ENCODE results near the gene CANX.

CANX gene

DNA sequence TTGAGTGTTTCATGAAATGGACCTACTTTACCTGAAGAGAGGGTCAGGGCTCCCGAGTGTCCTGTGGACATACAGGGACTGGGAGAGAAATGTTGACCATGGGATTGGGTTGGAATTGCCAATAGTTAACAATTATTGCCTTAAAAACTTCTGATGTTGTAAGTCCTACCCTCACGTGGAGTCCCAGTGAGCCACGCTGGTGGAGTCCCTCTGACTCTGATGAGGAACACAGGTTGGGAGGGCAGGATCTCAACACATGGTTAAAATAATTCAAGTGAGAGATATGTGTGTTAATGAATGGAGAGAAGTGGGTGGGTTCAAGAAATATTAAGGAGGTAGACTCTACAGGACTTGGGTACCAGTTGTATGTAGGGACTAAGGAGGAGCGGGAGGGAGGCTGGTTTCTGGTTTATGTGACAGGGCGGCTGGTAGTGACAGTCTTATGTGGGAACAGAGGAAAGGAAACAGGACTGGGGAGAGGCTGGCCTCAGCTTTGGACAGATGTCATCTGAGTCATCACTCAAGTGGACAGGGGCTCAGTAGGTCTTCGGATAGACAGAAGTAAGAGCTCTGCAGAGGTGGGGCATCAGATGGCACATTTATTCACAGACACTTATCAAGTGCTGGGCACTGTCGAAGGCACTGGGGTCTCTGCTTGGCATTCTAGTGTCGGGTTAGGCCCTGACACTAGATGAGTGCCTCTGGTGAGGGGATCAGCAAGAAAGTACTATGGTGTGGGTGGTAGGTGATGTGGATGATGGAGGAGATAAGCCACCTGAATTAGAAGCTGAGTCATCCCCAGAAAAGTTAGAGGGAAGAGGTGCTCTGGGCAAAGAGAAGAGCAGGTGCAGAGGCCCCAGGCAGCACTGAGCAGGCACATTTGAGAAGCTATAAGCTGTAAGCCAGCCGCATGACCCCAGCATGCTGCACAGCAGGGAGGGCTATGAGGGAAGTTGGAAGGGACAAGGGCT, 61.1 kb downstream of the CANX start:
- no peak for DNase-seq

DNA sequence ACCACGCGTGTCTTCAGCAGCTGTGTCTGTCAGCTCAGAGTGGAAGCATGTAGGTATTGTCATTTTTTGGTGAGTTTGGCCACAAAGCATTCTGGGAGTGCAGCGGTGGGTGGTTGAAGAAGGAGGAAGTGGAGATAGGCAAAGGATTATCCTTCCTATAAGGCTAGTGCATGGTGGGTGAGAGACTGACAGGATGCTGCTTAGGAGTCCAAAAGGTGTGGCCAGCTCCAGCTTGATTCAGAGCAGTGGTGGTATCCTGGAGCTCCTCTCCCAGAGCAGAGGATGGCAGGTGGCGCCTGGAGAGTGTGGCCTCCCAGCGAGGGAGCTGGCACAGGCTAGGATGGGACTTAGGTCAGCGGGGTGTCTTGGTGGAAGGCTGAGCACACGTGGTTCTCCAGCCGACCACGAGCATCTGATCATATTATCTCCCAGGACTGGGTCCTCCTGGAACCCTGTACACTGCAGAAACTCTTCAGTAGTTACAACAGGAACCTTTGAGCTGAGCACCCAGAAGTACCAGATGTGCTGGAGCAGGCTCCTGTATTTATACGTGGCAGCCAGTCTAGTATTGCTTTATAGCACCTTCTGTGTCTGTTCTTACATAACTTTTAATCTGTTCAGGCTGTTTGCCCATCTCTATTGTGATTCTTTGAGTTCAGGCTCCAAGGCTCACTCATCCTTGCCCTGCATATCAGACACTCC, 63.5 kb downstream of the CANX start:
- DNase-seq: no peak

DNA sequence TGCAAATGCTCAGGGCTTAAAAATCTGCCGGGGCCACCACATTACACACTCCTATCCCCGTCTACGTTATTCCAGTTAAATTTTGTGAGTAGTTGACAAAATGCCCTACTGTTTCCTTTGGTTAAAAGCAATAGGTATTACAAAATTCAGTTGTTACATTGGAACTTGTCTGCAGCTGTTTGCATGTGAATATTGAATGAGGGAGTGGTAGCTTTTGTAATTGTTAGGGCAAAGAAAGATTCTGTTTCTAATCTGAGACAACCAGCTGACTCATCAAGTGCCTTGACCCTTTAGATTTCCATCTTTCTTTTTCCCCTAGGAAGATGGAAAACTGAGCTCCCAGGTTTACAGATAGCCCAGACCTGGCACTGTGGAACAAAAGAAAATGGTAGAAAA, 64.0 kb downstream of the CANX start:
- DNase-seq: no peak

DNA sequence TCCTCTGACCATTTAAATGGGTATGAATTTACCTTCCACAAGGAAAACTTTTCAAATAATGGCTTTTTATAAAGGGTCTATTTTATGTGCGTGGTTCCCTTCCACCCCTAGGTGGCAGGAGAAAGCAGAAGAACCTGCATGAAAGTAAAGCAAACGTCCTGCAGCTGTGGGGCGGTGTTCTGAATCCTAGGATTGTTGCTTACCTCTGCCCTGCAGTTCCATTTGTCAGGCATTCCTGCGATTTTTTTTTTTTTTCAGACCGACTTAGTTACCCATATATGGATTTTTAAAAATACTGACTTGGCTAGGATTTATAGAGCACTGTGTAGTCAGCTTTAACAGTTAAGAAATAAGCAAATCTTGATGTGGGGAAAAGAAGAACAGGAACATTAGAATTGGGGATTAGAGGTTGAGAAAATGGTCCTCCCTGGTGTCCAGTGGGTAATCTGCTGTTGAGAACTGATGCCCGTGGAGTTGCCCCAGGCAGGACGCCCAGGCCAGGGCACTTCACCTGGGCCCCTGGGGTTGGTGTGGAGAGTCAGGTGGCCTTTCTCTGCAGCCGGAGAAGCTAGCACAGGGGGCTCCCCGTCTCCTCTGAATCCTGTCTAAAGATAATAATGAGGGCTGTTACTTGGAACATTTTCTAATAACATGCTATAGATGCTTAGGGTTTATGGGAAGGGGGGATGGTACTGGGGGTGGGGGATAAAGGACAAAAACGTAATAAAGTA, 64.6 kb downstream of the CANX start:
- peak; percentile 26 for DNase-seq

DNA sequence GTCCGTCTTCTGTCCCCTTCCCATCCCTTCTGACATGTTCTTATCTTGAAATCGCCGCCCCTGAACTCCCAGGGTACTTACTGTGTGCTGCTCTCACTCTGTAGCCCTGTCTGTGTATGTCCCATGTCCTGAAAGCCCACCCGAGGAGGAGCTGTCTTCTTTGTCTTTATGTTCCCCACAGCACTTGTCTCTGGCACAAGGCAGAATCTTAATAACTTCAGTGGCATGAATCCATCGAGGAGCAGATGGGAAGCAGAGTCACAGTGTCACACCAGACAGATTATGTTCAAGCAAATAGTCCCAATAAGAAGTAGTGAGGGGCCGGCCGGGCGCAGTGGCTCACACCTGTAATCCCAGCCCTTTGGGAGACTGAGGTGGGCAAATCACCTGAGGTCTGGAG, 65.3 kb downstream of the CANX start:
- no peak for DNase-seq

DNA sequence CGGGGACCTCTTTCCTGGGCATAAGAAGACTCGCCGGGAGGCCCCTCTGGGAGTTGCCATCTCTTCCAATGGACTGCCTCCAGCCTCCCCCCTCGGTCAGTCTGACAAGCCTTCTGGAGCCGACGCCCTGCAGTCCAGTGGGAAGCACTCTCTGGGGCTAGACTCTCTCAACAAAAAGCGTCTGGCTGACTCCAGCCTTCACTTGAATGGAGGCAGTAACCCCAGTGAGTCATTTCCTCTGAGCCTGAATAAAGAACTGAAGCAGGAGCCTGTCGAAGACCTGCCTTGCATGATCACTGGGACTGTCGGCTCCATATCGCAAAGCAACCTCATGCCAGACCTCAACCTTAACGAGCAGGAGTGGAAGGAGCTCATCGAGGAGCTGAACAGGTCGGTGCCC, 66.6 kb downstream of the CANX start:
- no peak for DNase-seq

DNA sequence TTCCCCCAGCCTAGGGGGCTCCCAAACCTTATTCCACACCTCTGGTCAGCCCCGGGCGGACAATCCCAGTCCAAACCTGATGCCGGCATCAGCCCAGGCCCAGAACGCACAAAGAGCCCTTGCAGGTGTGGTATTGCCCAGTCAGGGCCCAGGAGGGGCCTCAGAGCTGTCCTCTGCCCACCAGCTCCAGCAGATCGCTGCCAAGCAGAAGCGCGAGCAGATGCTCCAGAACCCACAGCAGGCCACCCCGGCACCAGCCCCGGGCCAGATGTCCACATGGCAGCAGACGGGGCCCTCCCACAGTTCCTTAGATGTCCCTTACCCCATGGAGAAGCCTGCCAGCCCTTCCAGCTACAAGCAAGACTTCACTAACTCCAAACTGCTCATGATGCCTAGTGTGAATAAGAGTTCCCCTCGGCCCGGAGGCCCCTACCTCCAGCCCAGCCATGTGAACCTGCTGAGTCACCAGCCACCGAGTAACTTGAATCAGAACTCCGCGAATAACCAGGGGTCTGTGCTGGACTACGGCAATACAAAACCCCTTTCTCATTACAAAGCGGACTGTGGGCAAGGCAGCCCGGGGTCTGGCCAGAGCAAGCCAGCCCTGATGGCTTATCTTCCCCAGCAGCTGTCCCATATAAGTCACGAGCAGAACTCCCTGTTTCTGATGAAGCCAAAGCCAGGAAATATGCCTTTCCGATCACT, 67.4 kb downstream of the CANX start:
- DNase-seq: no peak

DNA sequence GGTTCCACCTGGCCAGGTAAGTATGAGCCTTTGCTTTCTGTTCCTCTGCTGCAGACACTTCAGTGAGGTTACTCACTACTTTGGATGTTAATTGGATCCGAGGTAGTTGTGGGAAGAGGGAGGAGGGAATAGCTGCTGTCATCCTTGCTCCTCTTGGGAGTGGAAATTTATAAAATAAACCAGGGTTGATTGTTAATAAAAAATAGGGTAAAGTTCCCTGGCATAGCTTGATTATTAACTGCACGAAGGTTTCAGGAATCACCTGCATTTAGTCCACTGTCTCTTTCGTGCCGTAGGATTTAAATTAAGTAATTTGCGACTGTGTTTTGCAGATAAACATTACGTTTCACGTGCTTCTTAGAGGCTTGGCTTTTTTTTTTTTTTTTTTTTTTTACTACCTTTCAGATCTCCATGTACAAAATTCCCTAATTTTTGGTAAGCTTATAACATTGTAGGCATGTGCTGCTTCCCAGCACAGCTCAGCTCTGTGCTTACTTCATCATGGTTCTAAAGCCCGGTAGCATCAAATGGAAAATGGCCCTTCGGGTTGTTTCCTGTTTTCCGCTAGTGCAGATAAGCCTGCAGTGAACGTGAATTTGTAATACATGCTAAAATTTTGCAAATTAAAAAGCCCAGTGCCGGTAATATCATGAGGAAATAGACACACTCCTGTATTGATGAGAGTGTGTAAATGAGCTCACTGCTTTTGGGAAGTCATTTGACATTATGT, 68.1 kb downstream of the CANX start:
- no peak for DNase-seq

DNA sequence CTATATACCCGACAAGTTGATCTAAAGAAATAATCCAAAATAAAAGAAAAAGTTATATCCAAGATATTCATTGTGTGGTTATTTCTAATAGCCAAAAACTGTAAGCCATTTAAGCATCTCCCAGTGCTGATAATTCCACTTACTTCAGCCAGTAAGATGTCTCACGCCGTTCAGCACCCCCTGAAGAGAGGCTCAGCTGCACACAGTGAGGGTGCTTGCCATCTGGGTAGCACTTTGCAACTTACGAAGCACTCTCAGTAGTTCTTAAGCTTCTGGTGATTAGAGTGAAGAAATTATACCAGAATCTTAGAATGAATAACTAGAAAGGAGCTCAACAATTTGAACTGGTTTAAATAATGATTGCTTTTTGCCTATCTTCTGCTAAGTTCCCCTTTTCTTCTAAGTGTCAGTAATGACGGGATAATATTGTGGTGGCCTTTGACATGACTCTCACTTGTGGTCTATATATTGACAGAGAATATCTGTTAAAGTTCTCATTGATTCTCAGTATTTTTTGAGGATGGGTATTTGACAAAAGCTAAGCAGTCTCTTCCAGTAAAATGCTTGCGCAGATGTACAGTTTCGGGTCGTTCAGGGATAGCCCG, 68.8 kb downstream of the CANX start:
- no peak for DNase-seq

DNA sequence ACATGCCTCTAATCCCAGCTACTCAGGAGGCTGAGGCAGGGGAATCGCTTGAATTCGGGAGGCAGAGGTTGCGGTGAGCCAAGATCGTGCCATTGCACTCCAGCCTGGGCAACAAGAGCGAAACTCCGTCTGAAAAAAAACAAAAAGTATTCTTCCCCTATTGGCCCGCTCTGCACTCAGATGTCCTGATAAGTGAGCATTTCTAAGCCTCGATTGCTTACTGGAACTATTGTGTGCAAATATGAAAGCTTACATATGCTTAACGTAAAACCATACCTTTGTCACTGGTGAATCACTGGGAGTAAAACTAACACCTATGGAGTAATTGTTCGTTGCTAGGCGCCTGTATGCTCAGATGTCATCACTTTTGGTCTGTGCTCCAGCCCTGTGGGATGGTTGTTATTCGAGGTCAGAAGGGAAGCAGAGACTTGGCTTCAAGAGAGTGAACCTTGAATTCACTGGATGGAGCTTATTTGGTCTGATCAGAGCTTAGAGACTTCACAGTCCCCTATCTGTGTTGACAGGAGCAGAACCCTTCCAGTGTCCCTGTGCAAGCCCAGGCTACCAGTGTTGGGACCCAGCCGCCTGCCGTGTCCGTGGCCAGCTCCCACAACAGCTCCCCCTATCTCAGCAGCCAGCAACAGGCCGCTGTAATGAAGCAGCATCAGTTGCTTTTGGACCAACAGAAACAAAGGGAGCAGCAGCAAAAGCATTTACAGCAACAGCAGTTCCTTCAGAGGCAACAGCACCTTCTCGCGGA, 69.7 kb downstream of the CANX start:
- DNase-seq: no peak

DNA sequence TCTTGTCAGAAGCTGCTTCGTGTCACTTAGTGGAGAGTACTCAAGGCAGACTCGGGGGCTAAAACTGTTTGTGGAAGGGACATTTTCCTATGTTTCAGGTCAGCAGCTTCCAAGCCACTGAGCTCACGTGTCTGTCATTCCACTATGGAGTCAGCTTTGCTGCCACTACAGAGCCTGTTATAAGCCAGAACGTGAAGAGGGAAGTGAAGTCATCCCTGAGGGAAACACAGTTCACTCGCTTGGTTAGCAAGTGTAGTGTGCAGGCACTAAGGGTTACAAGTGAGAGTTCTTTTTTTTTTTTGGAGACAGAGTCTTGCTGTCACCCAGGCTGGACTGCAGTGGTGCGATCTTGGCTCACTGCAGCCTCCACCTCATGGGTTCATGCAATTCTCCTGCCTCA, 70.5 kb downstream of the CANX start:
- no peak for DNase-seq

DNA sequence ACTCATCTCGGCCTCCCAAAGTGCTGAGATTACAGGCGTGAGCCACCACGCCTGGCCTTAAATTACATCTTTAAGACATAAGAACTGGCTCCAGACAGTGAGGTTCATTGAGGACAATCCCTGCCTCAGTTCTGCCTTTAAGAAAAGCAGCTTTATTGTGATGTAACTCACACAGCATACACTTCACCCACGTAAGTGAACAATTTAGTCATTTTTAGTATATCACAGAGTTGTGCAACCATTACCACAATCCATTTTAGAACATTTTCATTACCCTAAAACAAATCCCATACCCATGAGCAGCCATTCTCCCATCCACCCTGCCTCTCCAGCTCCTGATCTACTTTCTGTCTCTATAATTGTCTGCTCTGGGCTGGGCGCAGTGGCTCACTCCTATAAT, 71.0 kb downstream of the CANX start:
- DNase-seq: no peak

DNA sequence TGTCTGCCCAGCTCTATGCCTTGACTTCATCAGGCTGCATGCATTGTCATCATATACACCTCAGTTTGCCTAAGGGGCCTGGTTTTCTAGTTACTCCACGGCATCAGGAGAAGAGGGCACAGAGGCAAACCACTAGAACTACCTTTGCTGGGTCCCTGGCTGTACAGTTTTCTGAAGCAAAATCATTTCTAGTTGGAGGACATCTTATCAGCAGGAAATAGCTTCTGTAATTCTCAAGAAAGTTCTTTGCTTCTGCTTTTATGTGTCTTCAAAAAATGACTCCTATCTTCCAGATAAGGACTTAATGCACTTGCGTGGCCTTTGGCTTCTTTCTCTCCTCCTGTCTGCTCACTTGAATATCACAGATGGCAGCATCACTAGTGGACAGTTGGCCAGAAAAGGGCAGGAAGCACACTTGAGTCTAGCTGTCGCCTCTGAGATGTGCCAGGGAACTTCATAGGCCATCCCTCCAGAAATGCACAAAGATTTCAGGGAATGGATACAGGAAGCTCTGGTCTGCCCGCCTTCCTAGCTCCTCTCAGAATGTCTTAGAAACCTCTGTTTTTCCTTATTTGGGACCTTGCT, 72.6 kb downstream of the CANX start:
- no peak for DNase-seq

DNA sequence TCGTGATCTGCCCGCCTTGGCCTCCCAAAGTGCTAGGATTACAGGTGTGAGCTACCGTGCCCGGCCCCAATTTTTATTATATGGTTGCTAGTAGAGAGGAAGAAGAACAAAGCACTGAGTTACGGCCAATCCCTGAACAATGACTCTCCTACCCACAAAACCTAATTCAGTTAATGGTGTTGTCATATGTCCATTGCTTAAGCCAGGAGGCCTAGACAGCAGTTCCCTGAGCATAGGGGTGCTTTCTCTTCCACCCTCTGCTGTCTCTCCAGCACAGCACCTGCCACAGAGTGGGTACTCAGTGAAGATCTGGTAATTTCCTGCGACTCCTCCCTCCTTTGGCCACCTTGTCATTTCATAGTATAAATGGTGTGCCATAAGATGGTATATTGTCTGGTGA, 73.6 kb downstream of the CANX start:
- DNase-seq: no peak

DNA sequence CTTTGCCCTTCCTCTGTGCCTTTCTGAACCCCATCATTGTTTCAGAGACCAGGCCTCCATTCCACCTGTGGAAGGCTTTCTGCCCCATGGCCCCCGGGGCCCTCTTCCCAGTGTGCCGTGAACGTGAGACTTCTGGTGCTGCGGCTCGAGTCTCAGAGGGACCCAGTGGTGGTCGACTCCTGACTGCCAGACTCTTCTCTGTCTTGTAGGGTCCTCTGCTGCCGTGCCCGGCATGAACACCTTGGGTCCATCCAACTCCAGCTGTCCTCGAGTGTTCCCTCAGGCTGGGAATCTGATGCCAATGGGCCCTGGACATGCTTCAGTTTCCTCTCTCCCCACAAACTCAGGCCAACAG, 74.9 kb downstream of the CANX start:
- DNase-seq: no peak

DNA sequence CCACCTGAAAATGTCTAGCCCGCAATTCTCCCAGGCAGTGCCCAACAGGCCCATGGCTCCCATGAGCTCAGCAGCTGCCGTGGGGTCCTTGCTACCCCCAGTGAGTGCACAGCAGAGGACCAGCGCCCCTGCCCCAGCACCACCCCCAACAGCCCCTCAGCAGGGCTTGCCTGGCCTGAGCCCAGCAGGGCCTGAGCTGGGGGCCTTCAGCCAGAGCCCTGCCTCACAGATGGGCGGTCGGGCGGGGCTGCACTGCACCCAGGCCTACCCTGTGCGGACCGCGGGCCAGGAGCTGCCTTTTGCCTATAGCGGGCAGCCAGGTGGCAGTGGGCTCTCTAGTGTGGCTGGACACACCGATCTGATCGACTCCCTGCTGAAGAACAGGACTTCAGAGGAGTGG, 75.7 kb downstream of the CANX start:
- DNase-seq: no peak

DNA sequence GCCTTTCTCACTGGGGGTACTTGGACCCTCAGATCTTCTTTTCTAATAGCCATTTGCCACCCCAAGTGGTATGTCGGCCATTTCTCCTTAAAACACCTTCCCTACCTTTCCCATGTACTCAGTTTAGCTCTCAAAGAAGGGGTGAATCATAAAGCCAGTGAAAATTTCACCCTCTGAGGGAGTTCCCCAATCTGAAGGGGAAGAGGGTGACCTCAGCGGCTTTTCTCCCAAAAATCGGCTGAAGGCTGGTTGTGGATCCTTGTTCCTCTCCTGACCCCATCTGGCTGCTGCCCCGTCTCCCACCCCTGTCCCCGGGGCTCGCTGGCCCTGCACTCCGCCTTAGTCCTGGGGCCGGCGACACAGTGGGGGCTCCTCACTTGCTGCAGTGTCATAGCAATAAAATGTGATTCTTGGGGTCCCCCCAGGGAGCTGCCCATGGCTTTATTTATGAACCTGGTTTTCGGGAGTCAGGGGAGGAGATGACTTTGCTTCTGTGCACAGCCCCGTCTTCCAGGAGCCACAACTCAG, 77.7 kb downstream of the CANX start:
- DNase-seq: no peak

DNA sequence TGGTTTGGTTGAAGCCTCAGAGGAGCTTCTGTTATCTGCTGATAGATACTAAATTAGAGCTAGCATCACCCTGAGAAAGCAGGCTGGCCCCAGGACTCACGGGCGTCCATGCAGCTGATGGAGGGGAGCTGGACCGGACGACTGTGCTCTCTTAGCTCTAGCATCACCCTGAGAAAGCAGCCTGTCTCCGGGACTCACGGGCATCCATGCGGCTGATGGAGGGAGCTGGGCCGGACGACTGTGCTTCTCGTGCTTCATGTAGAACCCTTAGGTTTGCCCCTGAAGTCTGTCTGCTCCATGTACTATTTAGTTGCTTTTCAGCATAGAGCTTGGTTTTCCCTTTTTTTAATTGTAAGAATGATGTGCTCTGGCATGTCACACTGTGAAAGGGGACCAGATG, 78.7 kb downstream of the CANX start:
- no peak for DNase-seq

DNA sequence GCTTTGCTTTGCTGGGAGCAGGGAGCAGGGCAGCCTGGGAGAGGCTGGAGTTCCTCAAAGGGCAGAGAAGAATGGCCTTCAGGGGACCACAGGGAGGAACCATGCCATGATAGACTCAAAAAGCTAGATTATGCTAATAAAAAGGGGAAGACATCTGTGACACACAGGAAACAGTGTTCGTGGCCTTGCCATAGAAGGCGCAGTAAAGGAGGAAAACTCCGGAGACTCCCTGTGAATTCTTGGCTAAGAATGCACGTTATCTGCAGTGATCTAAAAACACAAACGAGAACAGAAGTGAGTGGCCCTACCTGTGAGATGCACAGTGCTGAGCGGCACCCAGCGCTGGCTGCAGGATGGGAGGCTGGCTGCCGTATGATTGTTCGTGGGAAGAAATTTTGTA, 79.1 kb downstream of the CANX start:
- DNase-seq: no peak

DNA sequence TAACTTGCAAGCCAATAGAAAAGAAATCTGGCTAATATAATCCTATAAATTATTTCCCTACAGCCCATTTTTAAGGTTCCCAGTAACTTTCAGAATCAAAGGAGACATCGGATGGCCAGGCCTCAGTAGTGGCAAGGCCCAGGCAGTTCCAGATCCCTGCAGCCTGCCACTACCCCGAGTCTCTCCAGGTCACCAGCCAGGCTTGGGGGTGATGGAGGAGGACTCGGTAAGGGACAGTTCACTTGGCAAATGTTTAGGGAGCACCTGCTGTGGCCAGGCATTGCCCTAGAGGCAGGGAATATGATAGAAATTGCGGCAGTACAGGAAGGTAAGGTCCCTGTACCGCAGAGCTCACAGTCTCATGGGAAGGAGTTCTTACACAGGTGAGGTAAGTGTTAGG, 79.8 kb downstream of the CANX start:
- no peak for DNase-seq

DNA sequence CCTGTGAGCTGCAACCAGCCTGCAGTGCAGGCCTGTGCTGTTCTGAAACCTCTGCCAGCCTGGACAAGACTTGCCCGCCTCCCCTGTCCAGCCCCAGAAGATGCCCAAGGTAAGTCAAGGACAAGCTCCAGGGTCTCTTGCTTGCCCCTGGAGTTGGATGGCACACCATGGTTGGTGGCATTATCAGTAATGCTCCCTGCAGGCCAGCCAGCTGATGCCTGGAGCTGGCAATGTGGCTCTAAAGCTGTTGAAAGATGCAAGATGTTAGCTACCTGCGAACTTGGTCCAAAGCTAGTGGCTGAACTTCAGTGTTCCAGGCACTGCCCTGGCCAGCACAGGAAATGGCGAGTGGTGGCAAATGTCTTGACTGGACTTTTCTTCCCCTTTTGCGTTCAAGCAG, 81.1 kb downstream of the CANX start:
- no peak for DNase-seq

Measured in NCI-H2029 treated with DMSO at 0.1 percent for 48 hours (cell line).